Amniotic stem cell (primary cell): ENCODE results near the gene ATP2C2.
"Not testable (repeated sequence)": the region's sequence is repeated elsewhere in the genome, so short reads cannot be mapped to it uniquely, and the experiment has no call there.

Source experiments
- DNase-seq: peaks from one replicate; lab custom pipeline; 2025; lab: John Stamatoyannopoulos, UW

The ATP2C2 gene

DNA sequence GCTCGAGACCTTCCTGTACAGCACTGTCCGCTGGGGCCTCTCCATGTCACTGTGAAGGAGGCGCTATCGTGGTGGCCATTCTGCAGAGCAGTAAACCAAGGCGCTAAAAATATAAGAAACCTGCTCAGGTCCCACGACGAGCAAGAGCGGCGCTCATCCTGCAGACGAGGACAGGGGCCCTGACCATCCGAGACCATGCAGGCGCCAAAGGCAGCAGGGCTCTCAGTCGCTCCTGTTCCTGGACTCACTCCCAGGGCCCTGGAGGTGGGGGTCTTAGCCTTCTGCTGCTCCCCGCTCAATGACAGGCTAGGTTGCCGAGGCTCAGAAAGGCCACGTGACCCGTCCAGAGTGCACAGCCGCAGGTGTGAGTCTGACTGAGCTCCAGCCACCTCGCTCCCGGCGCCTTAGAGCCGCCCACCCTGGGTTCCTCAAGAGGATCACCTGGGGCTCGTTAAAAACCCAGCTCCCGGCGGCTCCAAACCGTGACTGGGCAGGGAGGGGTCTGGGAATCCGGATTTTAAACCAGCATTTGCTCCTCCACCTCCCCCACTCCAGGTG, 509 bp upstream of the ATP2C2 start:
- no peak for DNase-seq

DNA sequence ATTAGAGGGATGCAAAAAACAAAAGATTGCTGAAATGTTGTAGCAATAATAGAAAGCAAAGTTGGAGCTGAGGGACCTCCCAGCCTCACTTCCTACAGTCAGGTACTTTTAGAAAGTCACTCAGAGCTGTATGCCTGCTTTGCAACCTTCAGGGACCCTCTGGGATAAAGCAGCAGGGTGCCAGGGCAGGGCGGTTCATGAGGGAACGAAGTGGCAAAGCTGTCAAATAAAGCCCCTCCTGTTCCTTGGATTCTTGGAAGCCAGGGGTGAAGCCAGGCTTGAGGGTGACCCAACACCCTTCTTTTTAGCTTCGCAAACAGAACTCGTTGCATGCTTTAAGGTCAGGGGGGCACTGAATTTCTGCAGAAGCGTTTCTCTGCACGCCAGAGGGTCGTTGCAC, 767 bp downstream of the ATP2C2 start:
- DNase-seq = no peak

GRCh38 chr16:84369938-84370627, 1.7 kb downstream of the ATP2C2 start:
- DNase-seq = no peak

GRCh38 chr16:84370723-84371552, 2.6 kb downstream of the ATP2C2 start:
- DNase-seq = no peak

DNA sequence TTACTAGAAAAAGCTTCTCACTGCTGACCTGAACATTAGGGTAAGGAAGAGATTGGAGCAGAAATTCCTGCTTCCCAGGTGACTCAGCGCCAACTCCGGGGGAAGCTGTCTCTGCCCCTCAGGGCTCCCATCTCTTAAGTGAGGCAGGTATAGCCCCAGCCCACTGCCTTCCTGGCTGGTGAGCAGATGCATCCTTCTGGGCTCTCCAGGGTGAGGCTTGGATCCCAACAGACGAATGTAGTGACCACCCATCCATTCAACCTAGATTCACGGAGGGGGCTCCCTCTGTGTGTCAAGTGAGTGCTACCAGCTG, 3.2 kb downstream of the ATP2C2 start:
- DNase-seq = no peak

DNA sequence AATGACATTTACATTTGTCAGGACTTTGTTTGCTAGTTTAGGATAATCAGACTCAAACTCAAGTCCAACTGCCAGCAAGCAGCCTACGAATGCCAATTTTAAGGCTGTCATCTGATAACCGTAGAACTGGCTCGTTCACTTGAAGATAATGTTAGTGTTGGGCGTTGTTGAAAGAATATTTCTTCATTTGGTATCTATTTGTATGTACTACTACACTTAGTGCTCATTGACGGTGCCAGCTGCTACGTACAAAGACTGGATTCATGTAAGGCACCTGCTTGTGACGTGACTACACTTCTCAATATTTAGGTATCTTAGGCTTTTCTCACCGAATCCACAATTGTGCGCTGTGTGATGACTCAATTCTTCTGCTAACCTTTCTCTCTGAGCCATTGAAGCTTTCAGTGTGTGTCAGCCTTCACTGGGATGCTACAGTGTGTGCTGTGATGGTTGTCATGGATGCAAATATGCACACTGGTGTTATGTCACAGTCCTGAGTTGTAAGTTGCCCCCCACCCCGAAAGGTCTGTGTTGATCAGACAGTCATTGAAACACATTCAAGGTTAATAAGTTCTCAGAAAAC, 5.7 kb downstream of the ATP2C2 start:
- no peak for DNase-seq

DNA sequence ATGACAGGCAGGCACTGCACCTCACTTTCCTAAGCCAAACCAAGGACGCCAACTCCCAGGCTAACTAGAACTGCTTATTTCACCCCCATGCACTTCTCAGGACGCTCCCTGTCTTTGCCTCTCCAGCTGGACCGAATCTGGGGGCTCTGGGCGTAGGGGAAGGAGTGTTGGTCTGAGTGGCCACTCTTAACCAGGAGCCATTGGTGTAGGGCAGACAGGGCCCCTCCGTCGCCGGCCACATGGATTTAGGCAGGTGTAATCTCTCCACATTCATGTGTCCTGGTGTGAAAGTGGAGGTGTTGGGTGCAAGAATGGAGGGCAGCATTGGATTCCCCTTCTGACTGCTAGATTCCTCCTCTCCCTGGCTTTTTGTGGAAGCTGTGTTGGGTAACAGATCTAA, 9.8 kb downstream of the ATP2C2 start:
- no peak for DNase-seq

DNA sequence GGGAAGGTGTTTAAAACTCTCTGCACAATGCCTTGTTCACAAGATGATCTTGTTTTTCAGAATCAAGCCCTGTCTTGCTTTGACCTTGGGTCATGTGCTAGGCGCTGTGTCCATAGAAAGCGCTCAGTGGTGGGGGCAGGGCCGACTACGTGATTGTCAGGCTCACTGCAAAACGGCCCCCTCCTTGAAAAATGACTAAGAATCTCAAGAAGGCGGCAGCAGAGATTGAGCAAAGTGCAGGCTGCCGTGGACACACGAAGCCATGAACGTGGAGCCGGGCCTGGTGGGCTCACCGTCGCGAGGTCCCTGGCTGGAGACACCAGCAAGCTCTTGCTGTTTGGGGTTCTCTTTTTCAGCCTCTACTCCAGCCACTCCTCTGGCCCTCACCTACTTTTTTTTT, 10.2 kb downstream of the ATP2C2 start:
- no peak for DNase-seq

- no peak for DNase-seq
Measured at GRCh38 chr16:84379008-84379708, 10.8 kb downstream of the ATP2C2 start.

DNA sequence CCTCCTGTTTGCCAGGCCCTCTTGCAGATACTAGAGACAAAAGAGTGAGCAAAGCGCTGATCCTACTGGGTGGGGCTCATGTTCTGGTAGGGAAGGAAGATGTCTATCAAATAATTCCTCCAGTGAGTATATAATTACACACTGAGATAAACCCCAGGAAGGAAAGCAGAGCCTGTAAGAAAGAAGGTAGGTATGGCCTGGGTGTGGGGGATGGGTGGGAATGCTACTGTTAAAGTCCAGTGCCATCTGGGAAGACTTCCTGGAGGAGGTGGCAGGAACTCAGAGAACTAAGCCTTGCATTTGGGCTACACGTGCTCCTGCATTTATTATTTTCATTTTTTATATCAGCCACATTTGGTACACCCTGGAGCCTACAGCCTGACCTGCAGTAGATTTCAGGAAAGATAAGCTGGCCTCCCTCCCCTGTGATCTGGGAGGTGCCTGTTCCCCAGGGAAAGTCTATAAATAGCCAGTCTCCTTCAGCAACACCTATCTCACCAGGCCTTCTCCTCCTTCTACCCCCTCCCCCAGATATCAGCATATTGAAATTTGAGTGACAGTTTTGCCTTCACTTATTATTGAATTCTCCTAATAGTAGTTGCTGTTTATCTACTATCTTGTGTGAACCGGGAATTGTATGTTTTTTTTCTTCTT, 11.5 kb downstream of the ATP2C2 start:
- DNase-seq = no peak

- DNase-seq = no peak
Measured at GRCh38 chr16:84380405-84380804, 12.1 kb downstream of the ATP2C2 start.

DNA sequence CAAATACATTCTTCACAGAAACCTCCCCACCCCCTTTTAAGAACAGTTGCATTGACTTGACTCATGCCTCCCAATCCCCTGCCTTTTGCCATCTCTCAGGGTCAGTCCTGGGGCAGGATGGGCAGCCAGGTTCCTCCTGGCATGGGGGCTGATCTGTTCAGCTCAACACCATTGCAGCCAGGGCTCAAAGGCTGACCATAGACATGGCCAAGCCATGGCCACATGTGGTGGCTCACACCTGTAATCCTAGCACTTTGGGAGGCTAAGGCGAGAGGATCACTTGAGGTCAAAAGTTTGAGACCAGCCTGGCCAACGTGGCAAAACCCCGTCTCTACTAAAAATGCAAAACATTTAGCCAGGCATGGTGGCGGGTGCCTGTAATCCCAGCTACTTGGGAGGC, 14.1 kb downstream of the ATP2C2 start:
- no peak for DNase-seq

- no peak for DNase-seq
Measured at GRCh38 chr16:84383106-84383505, 14.8 kb downstream of the ATP2C2 start.

GRCh38 chr16:84386047-84386446, 17.7 kb downstream of the ATP2C2 start:
- no peak for DNase-seq

DNA sequence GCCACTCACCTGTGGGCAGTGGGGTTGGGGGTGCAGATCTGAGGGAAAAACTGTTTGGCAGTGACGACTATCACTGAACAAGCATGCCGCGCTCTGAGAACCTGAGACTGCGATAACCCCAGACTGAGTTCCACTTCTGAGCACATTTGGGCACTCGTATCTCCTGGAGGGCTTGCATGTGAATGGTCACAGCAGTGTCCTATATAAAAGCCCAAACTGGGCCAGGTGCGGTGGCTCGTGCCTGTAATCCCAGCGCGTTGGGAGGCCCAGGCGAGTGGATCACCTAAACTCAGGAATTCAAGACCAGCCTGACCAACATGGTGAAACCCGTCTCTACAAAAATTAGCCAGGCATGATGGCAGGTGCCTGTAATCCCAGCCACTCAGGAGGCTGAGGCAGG, 18.7 kb downstream of the ATP2C2 start:
- no peak for DNase-seq

- DNase-seq = no peak
Measured at GRCh38 chr16:84390131-84390785, 21.9 kb downstream of the ATP2C2 start.

GRCh38 chr16:84391151-84392030, 23.1 kb downstream of the ATP2C2 start:
- no peak for DNase-seq

DNA sequence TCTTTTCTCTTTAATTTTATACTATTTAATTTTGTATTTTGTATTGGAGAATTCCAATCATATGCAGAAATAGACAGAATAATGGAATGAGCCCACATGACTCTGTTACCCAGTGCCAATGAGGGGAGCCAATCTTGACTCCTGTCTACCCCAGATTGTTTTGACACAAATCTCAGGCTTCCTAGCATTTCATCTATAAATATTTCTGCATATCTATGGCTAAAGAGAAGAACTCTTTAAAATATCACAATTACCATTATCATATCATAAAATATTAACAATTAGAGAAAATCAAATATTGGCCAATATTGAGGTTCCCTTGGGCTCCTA, 23.7 kb downstream of the ATP2C2 start:
- no peak for DNase-seq

DNA sequence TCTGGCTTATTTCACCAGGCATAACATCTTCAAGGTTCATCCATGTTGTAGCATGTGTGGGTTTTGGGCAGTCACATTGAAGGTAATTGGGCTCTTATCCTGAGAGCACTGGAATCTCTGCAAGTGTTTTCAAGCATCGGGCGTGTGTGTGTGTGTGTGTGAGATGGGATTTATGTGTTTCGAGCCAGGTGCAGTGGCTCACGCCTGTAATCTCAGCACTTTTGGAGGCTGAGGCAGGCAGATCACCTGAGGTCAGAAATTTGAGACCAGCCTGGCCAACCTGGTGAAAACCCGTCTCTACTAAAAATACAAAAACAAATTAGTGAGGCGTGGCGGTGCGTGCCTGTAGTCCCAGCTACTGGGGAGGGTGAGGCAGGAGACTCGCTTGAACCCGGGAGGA, 27.7 kb downstream of the ATP2C2 start:
- DNase-seq = not testable (repeated sequence)

DNA sequence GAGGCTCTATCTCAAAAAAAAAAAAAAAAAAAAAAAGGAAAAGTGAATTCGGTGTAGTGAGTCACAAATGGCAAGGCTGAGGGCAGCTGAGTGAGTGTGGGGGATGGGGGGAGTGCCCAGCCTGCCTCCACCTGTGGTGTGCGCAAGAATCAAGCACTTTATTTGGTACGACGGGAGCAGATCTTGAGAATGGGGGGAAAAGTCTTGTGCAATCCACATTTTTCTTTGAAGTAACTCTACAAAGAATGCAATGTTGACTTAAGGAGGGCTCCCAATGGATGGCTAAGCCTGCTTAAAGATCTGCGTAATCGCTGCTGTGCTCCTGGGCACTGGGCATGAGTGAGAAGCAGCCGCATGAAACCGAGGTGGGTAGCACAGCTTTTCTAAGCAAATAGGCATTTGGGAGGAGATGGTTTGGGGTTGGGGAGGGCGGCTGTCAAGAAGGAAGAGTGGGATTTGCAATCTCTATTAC, 28.2 kb downstream of the ATP2C2 start:
- DNase-seq = no peak
